ENCODE data around the gene SUN1. TPM values are rescaled to one million over a fixed set of nuclear protein-coding genes. Genes with fewer than 3 reads are reported as not detected.

The SUN1 gene
- total RNA-seq, 5 donors from 2014 or later (not counting 1 experiment from before 2014, with no cell fraction given) = 90.8 to 299 (median 279) TPM

DNA sequence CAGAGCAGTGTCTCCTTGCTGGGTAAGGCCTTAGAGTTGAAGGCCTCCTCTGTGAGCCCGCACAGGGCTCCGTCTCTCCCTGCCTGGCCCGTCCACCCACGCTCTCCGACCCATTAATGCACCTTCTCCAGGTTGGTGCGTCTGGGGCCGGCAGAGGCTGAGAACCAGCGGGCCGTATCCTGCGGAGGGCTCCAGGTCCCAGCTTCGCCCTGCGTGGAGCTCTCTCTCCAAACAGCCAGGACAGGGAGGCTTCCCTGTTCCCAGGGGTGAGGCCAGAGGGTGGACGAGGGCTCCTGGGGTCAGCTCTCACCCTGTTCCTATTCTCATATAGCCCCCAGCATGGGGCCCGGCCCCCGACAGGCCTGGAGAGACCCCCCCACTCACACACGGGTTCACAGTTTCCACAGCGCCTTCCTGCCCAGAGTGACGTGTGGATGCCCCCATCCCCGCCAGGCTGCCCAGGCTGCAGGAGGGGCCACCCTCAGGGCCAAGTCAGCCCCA is 78.7 kb downstream of the SUN1 start:
- H3K4me1 Mint-ChIP-seq = peaks cover 8 to 17% (median 13%) of the 10 kb centered on the region in 3 donors
- Histone ChIP-seq H3K27me3 (replicated peaks in 1 of 2; ENCODE audit: control insufficient read depth in 2 of 2, extremely low read depth in 1 of 2, insufficient read depth in 2 of 2, low read length in 1 of 2) (peaks cover 0 to 10% of the 10 kb centered on the region in 2 experiments), H3K27ac (ENCODE audit: low read length) (no peak overlapping the region), H3K9me3 (no peaks in the 10 kb centered on the region), H3K4me3 (ENCODE audit: control insufficient read depth in 1 of 2, extremely low read depth in 1 of 2, low read length in 1 of 2) (no peak overlapping the region), H3K36me3 (ENCODE audit: control insufficient read depth in 2 of 2, extremely low read depth in 1 of 2, insufficient read depth in 1 of 2, low read length in 1 of 2) (no peaks in the 10 kb centered on the region), H3K4me1 (ENCODE audit: control insufficient read depth in 1 of 2, extremely low read depth in 1 of 2, insufficient read depth in 2 of 2, low read length in 2 of 2) (peaks cover 0 to 23% of the 10 kb centered on the region in 2 experiments)
- H3K36me3 Mint-ChIP-seq = no peaks in the 10 kb centered on the region
- no peaks in the 10 kb centered on the region for H3K9me3 Mint-ChIP-seq
- no peaks in the 10 kb centered on the region for H3K27me3 Mint-ChIP-seq
- WGBS (ENCODE audit: insufficient coverage) = 96% methylated on average over 13 of the region's 19 CpGs
- ATAC-seq (replicated peaks in 1 of 4) (no peak), DNase-seq (no peak)
- no peak overlapping the region for H3K27ac Mint-ChIP-seq
- ChIA-PET CTCF (interaction anchor here (1.4 to 1.6 kb wide), 2 partner anchors 12 to 64 kb away, joined by 4 read pairs; no protein-coding TSS in a partner anchor), POLR2A (interaction anchor here in 1 of 2 donors (0.6 kb wide), 1 partner anchor 12 kb away, joined by 3 read pairs; no protein-coding TSS in a partner anchor)
- H3K4me3 Mint-ChIP-seq = peak overlapping the region in 1 of 3 donors; percentile 61

DNA sequence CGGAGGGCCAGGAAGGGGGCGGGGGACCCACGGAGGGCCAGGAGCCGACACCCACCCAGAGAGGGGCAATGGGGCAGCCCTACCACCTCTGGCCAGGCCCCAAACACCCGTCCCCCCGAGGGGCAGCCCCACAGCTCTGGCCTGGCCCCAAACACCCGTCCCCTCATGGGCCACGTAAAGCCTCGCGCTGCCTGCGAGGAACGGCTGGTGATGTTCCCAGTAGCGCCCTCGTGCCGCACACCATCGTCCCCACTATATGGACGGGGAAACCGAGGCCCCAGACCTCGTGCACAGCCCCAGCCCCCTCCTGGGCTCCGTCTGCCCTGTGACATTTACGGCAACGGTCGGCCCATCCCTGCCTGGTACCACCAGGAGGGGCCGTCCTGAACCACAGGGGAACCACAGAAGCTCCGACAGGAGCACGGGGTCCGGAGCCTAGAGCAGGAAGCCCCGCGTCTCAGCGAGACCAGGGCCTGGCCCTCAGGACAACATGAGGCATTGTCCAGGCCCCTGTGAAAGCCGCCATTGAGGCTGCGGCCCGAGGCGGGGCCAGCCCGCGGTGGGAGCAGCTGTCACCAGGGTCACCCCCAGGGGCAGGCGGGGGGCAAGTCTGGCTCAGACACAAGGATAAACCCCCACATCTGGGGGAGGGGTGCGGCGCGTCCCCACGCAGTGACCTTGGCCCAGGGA is 79.7 kb downstream of the SUN1 start:
- 93% methylated on average over 38 of the region's 41 CpGs for WGBS (ENCODE audit: insufficient coverage)
- H3K4me3 Mint-ChIP-seq = no peak overlapping the region
- H3K9me3 ChIP-seq = no peaks in the 10 kb centered on the region
- H3K4me1 Mint-ChIP-seq = peaks cover 8 to 18% (median 13%) of the 10 kb centered on the region in 3 donors
- ChIA-PET CTCF (no interaction called here), POLR2A (no interaction called here)
- ATAC-seq (replicated peaks in 1 of 4) (no peak), DNase-seq (no peak)
- no peak overlapping the region for H3K4me3 ChIP-seq (ENCODE audit: control insufficient read depth in 1 of 2, extremely low read depth in 1 of 2, low read length in 1 of 2)
- peaks cover 0 to 23% of the 10 kb centered on the region in 2 experiments for H3K4me1 ChIP-seq (ENCODE audit: control insufficient read depth in 1 of 2, extremely low read depth in 1 of 2, insufficient read depth in 2 of 2, low read length in 2 of 2)
- no peaks in the 10 kb centered on the region for H3K27me3 Mint-ChIP-seq
- H3K9me3 Mint-ChIP-seq = no peaks in the 10 kb centered on the region
- H3K27ac Mint-ChIP-seq = no peak overlapping the region
- H3K27me3 ChIP-seq (replicated peaks in 1 of 2; ENCODE audit: control insufficient read depth in 2 of 2, extremely low read depth in 1 of 2, insufficient read depth in 2 of 2, low read length in 1 of 2) = peaks cover 0 to 10% of the 10 kb centered on the region in 2 experiments
- H3K36me3 ChIP-seq (ENCODE audit: control insufficient read depth in 2 of 2, extremely low read depth in 1 of 2, insufficient read depth in 1 of 2, low read length in 1 of 2) = no peaks in the 10 kb centered on the region
- no peak overlapping the region for H3K27ac ChIP-seq (ENCODE audit: low read length)
- H3K36me3 Mint-ChIP-seq = no peaks in the 10 kb centered on the region

DNA sequence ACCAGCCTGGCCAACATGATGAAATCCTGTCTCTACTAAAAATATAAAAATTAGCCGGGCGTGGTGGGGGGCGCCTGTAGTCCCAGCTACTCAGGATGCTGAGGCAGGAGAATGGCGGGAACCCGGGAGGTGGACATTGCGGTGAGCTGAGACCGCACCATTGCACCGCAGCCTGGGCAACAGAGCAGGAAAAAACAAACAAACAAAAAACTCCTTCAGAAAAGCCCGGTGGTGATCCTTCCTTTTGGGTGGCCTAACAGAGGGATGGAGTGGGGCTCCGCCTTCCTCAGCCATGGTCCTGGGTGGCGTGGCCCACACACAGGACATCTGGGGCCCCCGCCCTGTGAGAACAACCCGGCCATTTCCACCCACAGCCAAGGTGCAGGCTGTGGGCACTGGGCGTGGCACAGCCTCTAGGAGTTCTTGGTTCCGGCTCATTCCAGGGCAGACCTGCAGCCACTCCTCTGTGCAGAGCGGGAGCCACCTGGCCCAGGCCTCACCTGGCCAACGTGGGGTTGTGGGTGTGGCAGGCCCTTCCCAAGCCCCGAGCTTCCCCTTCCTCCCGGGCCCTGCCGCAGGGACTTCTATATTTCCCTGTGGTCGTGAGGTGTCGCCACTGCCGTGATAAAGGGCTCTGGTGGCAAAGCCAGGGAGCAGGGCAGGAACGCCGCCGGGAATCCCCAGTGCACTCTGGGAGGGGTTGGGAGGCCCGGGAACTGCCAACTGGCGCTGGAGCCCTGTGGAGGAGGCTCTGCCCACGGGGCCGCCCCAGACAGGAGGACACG is 81.7 kb downstream of the SUN1 start:
- Mint-ChIP-seq H3K9me3 (no peaks in the 10 kb centered on the region), H3K4me1 (peaks cover 8 to 16% (median 12%) of the 10 kb centered on the region in 3 donors), H3K4me3 (no peak overlapping the region), H3K27ac (peak overlapping the region in 1 of 2 donors; percentile 39), H3K36me3 (no peaks in the 10 kb centered on the region), H3K27me3 (no peaks in the 10 kb centered on the region)
- H3K27me3 ChIP-seq (replicated peaks in 1 of 2; ENCODE audit: control insufficient read depth in 2 of 2, extremely low read depth in 1 of 2, insufficient read depth in 2 of 2, low read length in 1 of 2) = peaks cover 0 to 4% of the 10 kb centered on the region in 2 experiments
- no peaks in the 10 kb centered on the region for H3K36me3 ChIP-seq (ENCODE audit: control insufficient read depth in 2 of 2, extremely low read depth in 1 of 2, insufficient read depth in 1 of 2, low read length in 1 of 2)
- ChIA-PET CTCF (no interaction called here), POLR2A (no interaction called here)
- WGBS (ENCODE audit: insufficient coverage) = 87% methylated on average over 15 of the region's 31 CpGs
- ATAC-seq (replicated peaks in 1 of 4) (no peak), DNase-seq (no peak)
- H3K4me1 ChIP-seq (ENCODE audit: control insufficient read depth in 1 of 2, extremely low read depth in 1 of 2, insufficient read depth in 2 of 2, low read length in 2 of 2) = peaks cover 0 to 19% of the 10 kb centered on the region in 2 experiments
- H3K27ac ChIP-seq (ENCODE audit: low read length) = no peak overlapping the region
- no peak overlapping the region for H3K4me3 ChIP-seq (ENCODE audit: control insufficient read depth in 1 of 2, extremely low read depth in 1 of 2, low read length in 1 of 2)
- no peaks in the 10 kb centered on the region for H3K9me3 ChIP-seq

DNA sequence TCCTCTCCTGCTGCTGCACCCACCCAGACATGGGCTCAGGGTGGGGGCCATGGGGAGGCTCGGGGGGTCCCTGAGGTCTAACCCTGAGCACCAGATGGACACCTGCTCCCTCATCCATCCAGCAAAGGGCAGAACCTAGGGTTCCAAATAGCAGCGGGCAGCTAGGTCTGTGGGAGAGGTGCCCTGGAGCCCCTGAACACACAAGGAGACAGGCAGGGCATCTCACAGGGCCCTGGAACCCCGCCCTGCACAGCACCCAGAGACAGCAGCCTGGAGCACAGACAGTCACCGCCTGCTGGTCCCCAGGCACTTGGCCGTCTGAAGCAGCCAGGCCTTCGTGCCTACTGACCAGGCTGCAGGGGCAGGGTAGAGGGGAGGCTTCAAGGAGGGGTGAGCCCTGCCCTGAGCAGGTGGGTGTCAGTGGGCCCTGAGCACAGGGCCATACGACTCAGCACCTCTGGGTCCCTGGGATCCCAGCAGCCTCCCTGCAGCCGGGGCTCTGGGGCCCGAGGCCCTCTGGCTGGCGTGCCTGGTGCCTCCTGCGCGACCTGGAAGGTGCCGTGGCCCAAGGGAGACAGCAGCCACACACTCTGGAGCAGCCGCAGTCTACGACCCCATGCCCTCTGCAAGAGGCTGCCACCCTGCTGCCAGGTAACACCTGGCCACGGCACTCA is 82.4 kb downstream of the SUN1 start:
- Mint-ChIP-seq H3K27ac (no peak overlapping the region), H3K27me3 (no peaks in the 10 kb centered on the region), H3K9me3 (no peaks in the 10 kb centered on the region), H3K4me3 (no peak overlapping the region), H3K4me1 (peaks cover 11 to 18% (median 14%) of the 10 kb centered on the region in 3 donors), H3K36me3 (no peaks in the 10 kb centered on the region)
- Histone ChIP-seq H3K27me3 (replicated peaks in 1 of 2; ENCODE audit: control insufficient read depth in 2 of 2, extremely low read depth in 1 of 2, insufficient read depth in 2 of 2, low read length in 1 of 2) (no peaks in the 10 kb centered on the region), H3K4me1 (ENCODE audit: control insufficient read depth in 1 of 2, extremely low read depth in 1 of 2, insufficient read depth in 2 of 2, low read length in 2 of 2) (peaks cover 0 to 15% of the 10 kb centered on the region in 2 experiments), H3K9me3 (no peaks in the 10 kb centered on the region), H3K27ac (ENCODE audit: low read length) (no peak overlapping the region), H3K4me3 (ENCODE audit: control insufficient read depth in 1 of 2, extremely low read depth in 1 of 2, low read length in 1 of 2) (no peak overlapping the region), H3K36me3 (ENCODE audit: control insufficient read depth in 2 of 2, extremely low read depth in 1 of 2, insufficient read depth in 1 of 2, low read length in 1 of 2) (no peaks in the 10 kb centered on the region)
- CTCF ChIA-PET = no interaction called here
- 96% methylated on average over 14 of the region's 16 CpGs for WGBS (ENCODE audit: insufficient coverage)
- ATAC-seq (replicated peaks in 1 of 4) (no peak), DNase-seq (no peak)
- POLR2A ChIA-PET = no interaction called here

DNA sequence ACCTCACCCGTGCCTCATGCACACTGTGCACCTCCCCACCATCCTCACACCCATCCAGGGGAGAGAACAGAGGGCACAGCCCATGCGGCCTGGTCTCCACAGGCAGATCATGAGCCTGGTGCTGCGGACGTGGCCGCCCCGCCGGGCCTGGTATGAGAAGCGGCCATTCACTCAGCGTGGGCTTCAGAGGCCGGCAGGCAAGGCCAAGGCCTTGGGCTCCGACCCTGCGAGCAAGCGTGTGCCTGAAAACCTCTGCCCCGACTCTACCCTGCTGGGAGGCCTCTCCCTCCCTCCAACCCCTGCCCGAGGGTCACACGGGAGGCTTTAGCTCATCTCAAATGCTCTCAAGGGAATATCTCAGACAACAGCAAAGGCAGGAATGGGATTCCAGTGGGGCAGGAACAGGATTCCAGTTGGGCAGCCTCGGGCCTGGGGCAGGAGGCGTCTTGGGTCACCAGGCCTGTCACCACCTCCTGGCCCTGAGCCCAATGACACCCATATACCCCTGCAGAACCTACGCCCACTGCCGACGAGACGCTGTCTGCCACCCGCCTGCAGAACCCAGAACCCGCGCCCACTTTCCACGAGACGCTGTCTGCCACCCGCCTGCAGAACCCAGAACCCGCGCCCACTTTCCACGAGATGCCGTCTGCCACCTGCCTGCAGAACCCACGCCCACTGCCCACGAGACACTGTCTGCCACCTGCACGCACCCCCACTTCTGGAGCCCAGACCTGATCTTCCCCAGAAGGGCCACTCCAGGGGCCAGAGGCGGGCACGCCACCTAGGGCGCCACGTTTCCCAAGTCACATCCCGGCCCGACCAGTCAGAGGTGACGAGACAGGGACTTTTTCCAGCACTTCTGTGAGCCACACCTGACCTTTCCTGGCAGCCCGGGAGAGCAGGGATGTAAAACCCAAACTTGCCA is 83.3 kb downstream of the SUN1 start:
- CTCF ChIA-PET = no interaction called here
- H3K36me3 ChIP-seq (ENCODE audit: control insufficient read depth in 2 of 2, extremely low read depth in 1 of 2, insufficient read depth in 1 of 2, low read length in 1 of 2) = no peaks in the 10 kb centered on the region
- WGBS (ENCODE audit: insufficient coverage) = 85% methylated on average over 38 of the region's 43 CpGs
- H3K9me3 Mint-ChIP-seq = no peaks in the 10 kb centered on the region
- no peak overlapping the region for H3K27ac ChIP-seq (ENCODE audit: low read length)
- H3K36me3 Mint-ChIP-seq = no peaks in the 10 kb centered on the region
- POLR2A ChIA-PET = no interaction called here
- H3K4me3 Mint-ChIP-seq = no peak overlapping the region
- H3K4me1 ChIP-seq (ENCODE audit: control insufficient read depth in 1 of 2, extremely low read depth in 1 of 2, insufficient read depth in 2 of 2, low read length in 2 of 2) = peaks cover 0 to 10% of the 10 kb centered on the region in 2 experiments
- no peak for DNase-seq
- ATAC-seq (replicated peaks in 1 of 4) = no peak
- no peaks in the 10 kb centered on the region for H3K9me3 ChIP-seq
- no peaks in the 10 kb centered on the region for H3K27me3 Mint-ChIP-seq
- H3K27ac Mint-ChIP-seq = peak overlapping the region in 1 of 2 donors; percentile 36
- H3K4me1 Mint-ChIP-seq = peaks cover 3 to 9% (median 7%) of the 10 kb centered on the region in 3 donors
- no peaks in the 10 kb centered on the region for H3K27me3 ChIP-seq (replicated peaks in 1 of 2; ENCODE audit: control insufficient read depth in 2 of 2, extremely low read depth in 1 of 2, insufficient read depth in 2 of 2, low read length in 1 of 2)
- no peak overlapping the region for H3K4me3 ChIP-seq (ENCODE audit: control insufficient read depth in 1 of 2, extremely low read depth in 1 of 2, low read length in 1 of 2)

All from T-cell (primary cell).